ENCODE results near the gene RXRG. TPM values are rescaled to one million over a fixed set of nuclear protein-coding genes. Genes with fewer than 3 reads are reported as not detected.

Gene RXRG
- total RNA-seq, 1 experiment from 2014 or later, result not detected

DNA sequence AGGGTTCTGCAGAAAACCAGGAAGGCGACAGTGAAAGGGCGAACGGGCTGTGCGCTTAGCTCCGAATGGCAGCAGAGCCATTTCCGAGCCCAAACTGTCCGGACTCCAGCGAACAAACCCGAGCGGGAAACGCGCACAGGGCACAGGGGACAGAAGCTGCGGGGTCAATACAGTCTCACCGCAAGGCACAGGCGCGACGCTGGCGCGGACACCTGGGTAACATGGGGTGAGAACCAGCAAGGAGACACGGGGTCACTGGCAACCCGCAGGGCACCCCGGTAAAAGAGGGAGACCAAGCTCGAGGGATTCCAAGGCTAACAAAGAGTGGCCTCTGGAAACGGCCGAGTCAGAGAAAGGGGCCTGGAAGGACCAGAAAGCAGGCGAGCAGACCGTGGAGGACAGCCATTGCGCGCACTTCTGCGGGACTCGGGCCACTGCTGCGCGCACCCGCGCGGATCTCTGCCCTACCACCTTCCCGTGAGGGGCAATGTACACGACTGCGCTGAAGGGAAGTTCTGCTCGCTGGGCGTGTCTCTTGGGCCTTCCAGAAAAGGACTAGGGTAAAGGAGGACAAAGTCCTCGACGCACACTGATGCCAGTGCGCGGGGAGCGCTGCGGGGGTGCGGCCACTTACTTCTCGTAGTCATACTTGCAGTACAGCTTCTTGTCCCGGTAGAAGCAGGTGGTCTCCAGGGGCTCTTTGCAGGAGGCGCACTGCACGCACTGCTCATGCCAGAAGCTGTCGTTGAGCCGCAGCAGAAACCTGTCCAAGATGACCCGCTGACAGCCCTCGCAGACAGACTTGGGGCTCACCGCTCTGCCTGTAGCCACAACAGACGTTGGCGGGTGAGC lies 92.3 kb downstream of the RXRG start:
- Histone ChIP-seq H3K4me1 (ENCODE audit: insufficient read depth, low read length) (no peaks in the 10 kb centered on the region), H3K18ac (ENCODE audit: insufficient read length, low read depth, low read length) (no peak overlapping the region), H3K56ac (ENCODE audit: insufficient read length, low read depth, low read length) (no peak overlapping the region), H3K4ac (ENCODE audit: low read depth, low read length) (no peak overlapping the region), H3K9me3 (ENCODE audit: control insufficient read depth, low read depth, low read length) (no peaks in the 10 kb centered on the region), H4K91ac (ENCODE audit: insufficient read length, low read depth, low read length) (no peak overlapping the region), H4K5ac (ENCODE audit: insufficient read length, low read depth, low read length) (no peak overlapping the region), H3T11ph (ENCODE audit: low read length) (no peak overlapping the region), H3K79me2 (ENCODE audit: insufficient read depth, low read length) (no peaks in the 10 kb centered on the region), H3K23ac (ENCODE audit: insufficient read length, low read depth, low read length) (no peak overlapping the region), H3K14ac (ENCODE audit: insufficient read depth, low read length) (no peak overlapping the region), H3K27ac (ENCODE audit: insufficient read length, low read depth, low read length) (no peak overlapping the region), H2BK12ac (ENCODE audit: insufficient read length, low read depth, low read length) (no peak overlapping the region), H2AFZ (ENCODE audit: low read length) (no peak overlapping the region), H3K23me2 (ENCODE audit: insufficient read length, low read depth, low read length, poor library complexity, severe bottlenecking) (peaks cover 36% of the 10 kb centered on the region), H3K79me1 (ENCODE audit: insufficient read depth, low read depth, low read length, poor library complexity, severe bottlenecking) (no peaks in the 10 kb centered on the region), H4K20me1 (ENCODE audit: control insufficient read depth, insufficient read depth, insufficient read length) (no peaks in the 10 kb centered on the region), H2BK120ac (ENCODE audit: low read depth, low read length, poor library complexity, severe bottlenecking) (no peak overlapping the region), H3K27me3 (ENCODE audit: insufficient read depth, low read length) (peaks cover 67% of the 10 kb centered on the region), H4K8ac (replicated peaks; ENCODE audit: insufficient read length, low read depth, low read length) (no peak overlapping the region), H2AK5ac (ENCODE audit: insufficient read length, low read length) (no peak overlapping the region), H2BK20ac (ENCODE audit: low read depth, low read length, poor library complexity, severe bottlenecking) (no peak overlapping the region), H2BK5ac (ENCODE audit: insufficient read length, low read length) (no peak overlapping the region), H2BK15ac (ENCODE audit: low read depth, low read length) (no peak overlapping the region), H3K9ac (ENCODE audit: extremely low read depth, insufficient read length, low read length) (no peak overlapping the region), H3K4me2 (ENCODE audit: insufficient read depth, insufficient read length, low read length) (peak overlapping the region; percentile 88)
- Mint-ChIP-seq H3K4me1 (peaks cover 50 to 75% of the 10 kb centered on the region in 2 experiments), H3K27ac (no peak overlapping the region), H3K4me3 (peak overlapping the region; percentile 43 to 84), H3K27me3 (ENCODE audit: low read depth) (peaks cover 99% of the 10 kb centered on the region), H3K36me3 (ENCODE audit: insufficient read depth in 1 of 3, low read depth in 3 of 3) (no peaks in the 10 kb centered on the region; a peak in 1 of 7 replicates), H3K9me3 (peaks cover 2 to 6% of the 10 kb centered on the region in 2 experiments; a peak in 2 of 5 replicates)
- TF ChIP-seq, protein P1, sequence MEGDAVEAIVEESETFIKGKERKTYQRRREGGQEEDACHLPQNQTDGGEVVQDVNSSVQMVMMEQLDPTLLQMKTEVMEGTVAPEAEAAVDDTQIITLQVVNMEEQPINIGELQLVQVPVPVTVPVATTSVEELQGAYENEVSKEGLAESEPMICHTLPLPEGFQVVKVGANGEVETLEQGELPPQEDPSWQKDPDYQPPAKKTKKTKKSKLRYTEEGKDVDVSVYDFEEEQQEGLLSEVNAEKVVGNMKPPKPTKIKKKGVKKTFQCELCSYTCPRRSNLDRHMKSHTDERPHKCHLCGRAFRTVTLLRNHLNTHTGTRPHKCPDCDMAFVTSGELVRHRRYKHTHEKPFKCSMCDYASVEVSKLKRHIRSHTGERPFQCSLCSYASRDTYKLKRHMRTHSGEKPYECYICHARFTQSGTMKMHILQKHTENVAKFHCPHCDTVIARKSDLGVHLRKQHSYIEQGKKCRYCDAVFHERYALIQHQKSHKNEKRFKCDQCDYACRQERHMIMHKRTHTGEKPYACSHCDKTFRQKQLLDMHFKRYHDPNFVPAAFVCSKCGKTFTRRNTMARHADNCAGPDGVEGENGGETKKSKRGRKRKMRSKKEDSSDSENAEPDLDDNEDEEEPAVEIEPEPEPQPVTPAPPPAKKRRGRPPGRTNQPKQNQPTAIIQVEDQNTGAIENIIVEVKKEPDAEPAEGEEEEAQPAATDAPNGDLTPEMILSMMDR (conservative IDR thresholded peaks at IDR 0.05), result no peak
- no CpG with 5 or more reads among the region's 59 CpGs for WGBS (ENCODE audit: extremely low coverage, insufficient read length, low lambda C conversion rate)
- peak; percentile 65 for DNase-seq

Data from H9 (cell line).